Mucosa of stomach (tissue), 1 donor: ENCODE data around the gene OTOG.

Experiments
- H3K27me3 ChIP-seq: one replicate; pipeline ENCODE4 v1.7.0; 2013; ENCODE audit warnings: mild to moderate bottlenecking, low read length; ENCODE audit not compliant: control insufficient read depth, insufficient read depth
- H3K36me3 ChIP-seq: one replicate; pipeline ENCODE4 v1.7.0; 2013; ENCODE audit warnings: low read length; ENCODE audit not compliant: control insufficient read depth, insufficient read depth
- H3K4me1 ChIP-seq: one replicate; pipeline ENCODE4 v1.7.0; 2013; ENCODE audit warnings: mild to moderate bottlenecking, low read length; ENCODE audit not compliant: control insufficient read depth, insufficient read depth
- H3K4me3 ChIP-seq: one replicate; pipeline ENCODE4 v1.7.0; 2013; ENCODE audit warnings: low read length
- H3K9ac ChIP-seq: one replicate; pipeline ENCODE4 v1.7.0; 2013; ENCODE audit warnings: mild to moderate bottlenecking, low read length, moderate library complexity
- H3K9me3 ChIP-seq: one replicate; pipeline ENCODE4 v1.7.0; 2013; ENCODE audit warnings: mild to moderate bottlenecking, low read length, moderate library complexity; ENCODE audit not compliant: control insufficient read depth
- donor health status: Pancreatic carcinoma.

Gene OTOG, protein sequence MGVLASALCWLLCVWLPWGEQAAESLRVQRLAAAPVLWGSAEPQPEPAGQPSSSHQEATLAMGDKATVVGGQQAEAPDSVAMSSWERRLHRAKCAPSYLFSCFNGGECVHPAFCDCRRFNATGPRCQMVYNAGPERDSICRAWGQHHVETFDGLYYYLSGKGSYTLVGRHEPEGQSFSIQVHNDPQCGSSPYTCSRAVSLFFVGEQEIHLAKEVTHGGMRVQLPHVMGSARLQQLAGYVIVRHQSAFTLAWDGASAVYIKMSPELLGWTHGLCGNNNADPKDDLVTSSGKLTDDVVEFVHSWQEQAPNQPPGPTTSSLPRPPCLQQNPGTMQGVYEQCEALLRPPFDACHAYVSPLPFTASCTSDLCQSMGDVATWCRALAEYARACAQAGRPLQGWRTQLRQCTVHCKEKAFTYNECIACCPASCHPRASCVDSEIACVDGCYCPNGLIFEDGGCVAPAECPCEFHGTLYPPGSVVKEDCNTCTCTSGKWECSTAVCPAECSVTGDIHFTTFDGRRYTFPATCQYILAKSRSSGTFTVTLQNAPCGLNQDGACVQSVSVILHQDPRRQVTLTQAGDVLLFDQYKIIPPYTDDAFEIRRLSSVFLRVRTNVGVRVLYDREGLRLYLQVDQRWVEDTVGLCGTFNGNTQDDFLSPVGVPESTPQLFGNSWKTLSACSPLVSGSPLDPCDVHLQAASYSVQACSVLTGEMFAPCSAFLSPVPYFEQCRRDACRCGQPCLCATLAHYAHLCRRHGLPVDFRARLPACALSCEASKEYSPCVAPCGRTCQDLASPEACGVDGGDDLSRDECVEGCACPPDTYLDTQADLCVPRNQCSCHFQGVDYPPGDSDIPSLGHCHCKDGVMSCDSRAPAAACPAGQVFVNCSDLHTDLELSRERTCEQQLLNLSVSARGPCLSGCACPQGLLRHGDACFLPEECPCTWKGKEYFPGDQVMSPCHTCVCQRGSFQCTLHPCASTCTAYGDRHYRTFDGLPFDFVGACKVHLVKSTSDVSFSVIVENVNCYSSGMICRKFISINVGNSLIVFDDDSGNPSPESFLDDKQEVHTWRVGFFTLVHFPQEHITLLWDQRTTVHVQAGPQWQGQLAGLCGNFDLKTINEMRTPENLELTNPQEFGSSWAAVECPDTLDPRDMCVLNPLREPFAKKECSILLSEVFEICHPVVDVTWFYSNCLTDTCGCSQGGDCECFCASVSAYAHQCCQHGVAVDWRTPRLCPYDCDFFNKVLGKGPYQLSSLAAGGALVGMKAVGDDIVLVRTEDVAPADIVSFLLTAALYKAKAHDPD (N-terminal part only)

DNA sequence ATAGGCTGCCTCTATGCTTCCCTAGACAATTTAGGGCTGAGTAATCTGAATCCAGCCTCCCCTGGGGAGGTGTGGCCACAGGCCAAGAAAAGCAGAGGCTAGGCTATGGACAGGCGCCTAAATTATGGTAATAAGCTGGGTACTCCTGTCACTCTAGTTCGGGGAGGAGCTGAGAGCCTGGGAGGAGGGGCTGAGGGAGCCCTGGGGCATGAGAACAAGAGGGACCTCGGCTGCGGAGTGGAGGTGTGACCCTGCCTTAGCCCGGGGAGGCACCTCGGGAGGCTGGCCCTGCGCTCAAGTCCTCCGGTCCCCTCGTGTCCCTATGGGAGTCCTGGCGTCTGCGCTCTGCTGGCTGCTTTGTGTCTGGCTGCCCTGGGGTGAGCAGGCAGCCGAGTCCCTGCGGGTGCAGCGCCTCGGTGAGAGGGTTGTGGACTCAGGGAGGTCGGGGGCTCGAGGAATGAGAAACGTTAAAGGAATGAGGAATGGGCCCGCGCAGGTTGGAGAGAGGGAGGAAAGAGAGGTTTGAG, at the start of gene OTOG:
Gene OTOG (plus strand): TSS at position 209 of the 527 bp plus-strand sequence. CDS start 114 bp downstream, at position 323.
- H3K9me3 ChIP-seq, result no peaks in the 10 kb centered on the region
- peaks cover 13% of the 10 kb centered on the region for H3K27me3 ChIP-seq
- H3K36me3 ChIP-seq, result no peaks in the 10 kb centered on the region
- no peaks in the 10 kb centered on the region for H3K4me1 ChIP-seq
- no peak within 1 kb of the TSS for H3K4me3 ChIP-seq
- no peak within 1 kb of the TSS for H3K9ac ChIP-seq

- no peaks in the 10 kb centered on the region for H3K9me3 ChIP-seq
- no peak overlapping the region for H3K9ac ChIP-seq
- H3K27me3 ChIP-seq, result no peaks in the 10 kb centered on the region
- H3K4me3 ChIP-seq, result no peak overlapping the region
- H3K36me3 ChIP-seq, result peaks cover 3% of the 10 kb centered on the region
- no peaks in the 10 kb centered on the region for H3K4me1 ChIP-seq
Measured at GRCh38 chr11:17498058-17498457, 49.0 kb upstream of the OTOG start.

- Histone ChIP-seq H3K9ac (no peak overlapping the region), H3K27me3 (no peaks in the 10 kb centered on the region), H3K9me3 (no peaks in the 10 kb centered on the region), H3K36me3 (peaks cover 3% of the 10 kb centered on the region), H3K4me1 (no peaks in the 10 kb centered on the region), H3K4me3 (no peak overlapping the region)
Measured at GRCh38 chr11:17498475-17498874, 48.6 kb upstream of the OTOG start.

DNA sequence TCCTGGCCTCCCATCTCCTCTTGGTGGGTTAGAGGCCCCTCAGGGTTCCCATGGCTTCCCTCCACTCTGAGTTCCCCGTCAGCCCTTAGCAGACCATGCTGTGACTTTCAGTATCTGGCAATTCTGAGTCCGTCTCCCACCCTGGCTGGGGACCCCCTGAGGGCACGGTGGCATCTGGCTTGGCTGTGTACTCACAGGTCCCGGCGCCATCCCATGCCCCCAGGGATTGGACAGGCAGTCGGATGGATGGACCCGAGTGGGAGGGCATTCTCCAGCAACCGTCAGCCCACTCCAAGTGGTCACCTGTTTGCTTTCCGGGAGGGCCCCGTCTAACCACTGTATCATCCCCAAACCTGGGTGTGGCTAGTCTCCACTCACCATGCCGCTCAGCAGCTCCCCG, 46.4 kb upstream of the OTOG start:
- no peaks in the 10 kb centered on the region for H3K4me1 ChIP-seq
- H3K36me3 ChIP-seq, result peaks cover 3% of the 10 kb centered on the region

DNA sequence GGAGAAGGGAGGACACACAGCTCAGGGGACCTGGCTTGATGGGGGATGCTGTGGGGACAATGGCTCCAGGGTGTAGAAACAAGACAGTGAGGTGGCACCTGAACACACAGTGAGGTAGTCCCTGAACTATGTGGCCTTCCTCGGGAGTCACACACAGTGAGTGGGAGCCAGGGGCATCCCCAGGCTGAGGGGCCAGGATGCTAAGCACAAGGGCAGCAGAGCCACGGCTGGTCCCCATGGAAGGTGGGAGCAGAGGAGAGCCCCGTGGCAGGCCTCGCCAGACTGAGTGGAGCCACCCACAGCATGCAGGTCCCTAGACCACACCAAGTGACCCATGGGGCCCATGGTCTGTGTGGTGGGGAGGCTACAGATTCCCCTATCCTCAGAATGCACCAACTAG, 44.4 kb upstream of the OTOG start:
- Histone ChIP-seq H3K9me3 (no peaks in the 10 kb centered on the region), H3K36me3 (peaks cover 3% of the 10 kb centered on the region), H3K4me3 (no peak overlapping the region), H3K27me3 (no peaks in the 10 kb centered on the region), H3K4me1 (no peaks in the 10 kb centered on the region), H3K9ac (no peak overlapping the region)

More for the DNA sequence above, 46.4 kb upstream of the OTOG start:
- Histone ChIP-seq H3K4me3 (no peak overlapping the region), H3K9me3 (no peaks in the 10 kb centered on the region), H3K27me3 (no peaks in the 10 kb centered on the region), H3K9ac (no peak overlapping the region)

- no peak overlapping the region for H3K4me3 ChIP-seq
- H3K27me3 ChIP-seq, result no peaks in the 10 kb centered on the region
- H3K4me1 ChIP-seq, result no peaks in the 10 kb centered on the region
- H3K36me3 ChIP-seq, result peaks cover 3% of the 10 kb centered on the region
- H3K9me3 ChIP-seq, result no peaks in the 10 kb centered on the region
- H3K9ac ChIP-seq, result no peak overlapping the region
Measured at GRCh38 chr11:17504330-17505107, 42.5 kb upstream of the OTOG start.

DNA sequence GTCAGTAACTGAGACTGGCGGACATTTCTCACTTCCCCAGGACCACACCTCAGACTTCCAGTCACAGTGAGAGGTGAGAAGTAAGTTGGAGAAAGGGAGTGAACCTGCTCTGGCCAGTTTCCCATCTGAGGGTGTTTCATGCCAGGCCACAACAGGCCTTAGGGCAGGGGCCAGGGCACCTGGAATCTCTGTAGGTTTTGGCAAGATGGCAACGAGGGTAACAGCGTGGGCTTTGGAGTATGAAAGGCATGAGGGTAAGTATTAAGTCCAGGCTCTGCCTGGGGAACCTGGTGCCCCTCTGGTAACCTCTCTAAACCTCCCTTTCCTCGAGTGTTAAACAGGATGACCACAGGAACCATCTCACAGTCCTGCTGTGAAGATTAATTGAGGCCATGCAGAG, 41.9 kb upstream of the OTOG start:
- Histone ChIP-seq H3K4me3 (no peak overlapping the region), H3K9ac (no peak overlapping the region), H3K36me3 (peaks cover 3% of the 10 kb centered on the region), H3K4me1 (no peaks in the 10 kb centered on the region), H3K27me3 (no peaks in the 10 kb centered on the region), H3K9me3 (no peaks in the 10 kb centered on the region)

DNA sequence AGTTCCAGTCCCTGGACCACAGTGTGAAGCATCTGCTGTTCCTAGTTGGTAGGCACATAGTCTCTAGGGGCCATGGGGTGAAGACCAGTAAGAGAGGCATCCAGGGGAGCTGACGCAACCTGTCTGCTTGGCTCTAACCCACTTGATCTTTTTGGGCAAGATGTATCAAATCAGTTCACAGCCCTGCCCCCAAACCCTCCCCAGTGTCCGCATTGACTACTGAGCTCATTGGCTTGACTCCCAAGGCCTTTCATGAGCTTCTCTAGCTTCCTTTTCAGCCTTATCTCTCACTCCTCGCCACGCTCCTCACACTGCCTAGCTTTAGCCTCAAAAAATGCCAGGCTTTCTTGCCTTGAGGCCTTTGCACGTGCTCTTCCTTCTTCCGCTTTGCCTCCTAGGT, 40.7 kb upstream of the OTOG start:
- Histone ChIP-seq H3K9me3 (no peaks in the 10 kb centered on the region), H3K4me1 (no peaks in the 10 kb centered on the region), H3K9ac (no peak overlapping the region), H3K36me3 (no peaks in the 10 kb centered on the region), H3K4me3 (no peak overlapping the region), H3K27me3 (no peaks in the 10 kb centered on the region)

DNA sequence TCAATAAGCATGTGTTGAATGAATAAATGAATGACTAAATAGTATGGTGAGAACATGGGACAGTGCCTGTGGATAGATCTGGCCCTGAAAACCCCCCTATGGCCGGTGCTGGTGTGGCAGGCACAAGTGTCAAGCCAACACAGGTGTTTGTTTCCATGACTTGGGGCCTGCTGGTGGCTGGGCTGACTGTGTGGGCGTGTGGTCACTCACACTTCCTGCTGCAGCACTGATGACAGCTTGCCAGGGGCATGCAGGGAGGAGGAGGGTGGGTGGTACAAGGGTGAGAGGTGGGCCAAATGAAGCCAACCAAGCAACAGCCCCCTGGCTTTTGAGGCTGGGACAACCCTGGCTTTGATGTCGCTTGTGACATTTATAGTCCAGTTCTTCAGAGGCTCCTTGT, 40.1 kb upstream of the OTOG start:
- no peaks in the 10 kb centered on the region for H3K9me3 ChIP-seq
- H3K27me3 ChIP-seq, result no peaks in the 10 kb centered on the region
- no peaks in the 10 kb centered on the region for H3K4me1 ChIP-seq
- H3K9ac ChIP-seq, result no peak overlapping the region
- no peak overlapping the region for H3K4me3 ChIP-seq
- H3K36me3 ChIP-seq, result no peaks in the 10 kb centered on the region

GRCh38 chr11:17507773-17508172, 39.3 kb upstream of the OTOG start:
- H3K4me1 ChIP-seq, result no peaks in the 10 kb centered on the region
- no peaks in the 10 kb centered on the region for H3K36me3 ChIP-seq
- no peak overlapping the region for H3K4me3 ChIP-seq
- no peaks in the 10 kb centered on the region for H3K27me3 ChIP-seq
- no peak overlapping the region for H3K9ac ChIP-seq
- H3K9me3 ChIP-seq, result no peaks in the 10 kb centered on the region

DNA sequence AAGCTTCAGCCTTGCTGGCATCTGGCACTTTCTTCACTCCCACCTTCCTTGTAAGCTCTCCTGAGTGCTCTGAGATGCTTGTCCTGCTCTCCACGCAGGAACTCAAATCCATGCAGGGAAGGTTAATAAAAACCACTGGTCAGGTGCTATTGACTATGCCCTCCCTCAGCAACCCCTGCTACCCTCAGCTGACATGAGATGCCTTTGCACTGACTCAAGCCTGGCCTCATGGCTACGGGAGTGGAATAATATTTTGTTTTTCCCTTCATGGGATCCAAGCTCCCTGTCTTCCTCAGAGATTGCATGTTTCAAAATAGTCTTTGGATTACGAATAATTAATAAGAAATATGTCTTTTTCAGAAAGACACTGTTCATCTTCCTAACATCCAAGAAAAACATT, 38.8 kb upstream of the OTOG start:
- H3K9ac ChIP-seq, result no peak overlapping the region
- H3K36me3 ChIP-seq, result no peaks in the 10 kb centered on the region
- H3K27me3 ChIP-seq, result no peaks in the 10 kb centered on the region
- H3K4me3 ChIP-seq, result no peak overlapping the region
- no peaks in the 10 kb centered on the region for H3K4me1 ChIP-seq
- H3K9me3 ChIP-seq, result no peaks in the 10 kb centered on the region
